RWPE2 (cell line): ENCODE results near the gene R3HDM2.
A peak's percentile ranks its signal among the peaks of the same experiment; 100 is the strongest.

Experiments used
- ATAC-seq: fragments of 200-7000 bp; cut with Tn5 transposase; 3 replicates; pipeline ENCODE4 v1.9.1; 2021; ENCODE audit warnings: low read depth
- DNase-seq: peaks from one replicate; pipeline ENCODE4 v3.0.0-alpha.2; 2020; ENCODE audit warnings: low spot score
- H3K27ac ChIP-seq: fragments of 450-650 bp; 2 replicates; pipeline ENCODE4 v1.5.1; 2017; ENCODE audit warnings: mild to moderate bottlenecking; ENCODE audit not compliant: poor library complexity, severe bottlenecking
- H3K27me3 ChIP-seq: fragments of 250-450 bp; sonication (Bioruptor Pico); 2 replicates; pipeline ENCODE4 v1.5.1; 2021; ENCODE audit warnings: mild to moderate bottlenecking, moderate library complexity; ENCODE audit not compliant: insufficient read depth, poor library complexity, severe bottlenecking
- H3K36me3 ChIP-seq: fragments of 250-450 bp; sonication (Bioruptor Pico); 2 replicates; pipeline ENCODE4 v1.5.1; 2020; ENCODE audit warnings: low read depth, mild to moderate bottlenecking, moderate library complexity
- H3K4me1 ChIP-seq: fragments of 250-450 bp; sonication (Bioruptor Pico); 2 replicates; pipeline ENCODE4 v1.5.1; 2021; ENCODE audit warnings: mild to moderate bottlenecking, moderate library complexity; ENCODE audit not compliant: insufficient read depth, poor library complexity, severe bottlenecking
- H3K4me3 ChIP-seq: fragments of 250-450 bp; sonication (Bioruptor Pico); 2 replicates; pipeline ENCODE4 v1.5.1; 2021; ENCODE audit warnings: mild to moderate bottlenecking, moderate library complexity; ENCODE audit not compliant: severe bottlenecking
- H3K9me3 ChIP-seq: fragments of 250-450 bp; sonication (Bioruptor Pico); 2 replicates; pipeline ENCODE4 v1.5.1; 2021; ENCODE audit warnings: mild to moderate bottlenecking, moderate library complexity; ENCODE audit not compliant: severe bottlenecking
- CTCF ChIP-seq: fragments of 450-650 bp; IDR thresholded peaks from one replicate; pipeline ENCODE4 v1.5.1; 2017; ENCODE audit warnings: mild to moderate bottlenecking, moderate library complexity; ENCODE audit not compliant: poor library complexity, severe bottlenecking

R3HDM2 gene

GRCh38 chr12:57237932-57238853, 192.7 kb downstream of the R3HDM2 start:
- ATAC-seq: no peak
- Histone ChIP-seq H3K36me3 (peaks cover 18% of the 10 kb centered on the region), H3K27me3 (peaks cover 32% of the 10 kb centered on the region), H3K4me3 (peak overlapping the region; percentile 51), H3K9me3 (no peaks in the 10 kb centered on the region), H3K27ac (no peak overlapping the region), H3K4me1 (no peaks in the 10 kb centered on the region)
- no peak for TF ChIP-seq CTCF
- no peak for DNase-seq

GRCh38 chr12:57237596-57237931, 193.3 kb downstream of the R3HDM2 start:
- H3K27me3 ChIP-seq: peaks cover 32% of the 10 kb centered on the region
- H3K27ac ChIP-seq: no peak overlapping the region
- H3K4me3 ChIP-seq: no peak overlapping the region

GRCh38 chr12:57236925-57237595, 193.8 kb downstream of the R3HDM2 start:
- Histone ChIP-seq H3K9me3 (no peaks in the 10 kb centered on the region), H3K4me3 (no peak overlapping the region), H3K4me1 (no peaks in the 10 kb centered on the region), H3K27me3 (peaks cover 28% of the 10 kb centered on the region), H3K27ac (no peak overlapping the region), H3K36me3 (peaks cover 29% of the 10 kb centered on the region)
- ATAC-seq: peak; percentile 7; the same call in 2 of the 3 replicates
- DNase-seq: no peak
- no peak for TF ChIP-seq CTCF

More at GRCh38 chr12:57237596-57237931, 193.3 kb downstream of the R3HDM2 start:
- ATAC-seq (no peak), DNase-seq (no peak)
- no peaks in the 10 kb centered on the region for H3K9me3 ChIP-seq
- H3K36me3 ChIP-seq: peaks cover 24% of the 10 kb centered on the region
- no peak for TF ChIP-seq CTCF
- H3K4me1 ChIP-seq: no peaks in the 10 kb centered on the region

- no peak for TF ChIP-seq CTCF
- no peak overlapping the region for H3K4me3 ChIP-seq
- DNase-seq: no peak
- H3K4me1 ChIP-seq: no peaks in the 10 kb centered on the region
- ATAC-seq: no peak
- peaks cover 36% of the 10 kb centered on the region for H3K36me3 ChIP-seq
- H3K27ac ChIP-seq: no peak overlapping the region
- H3K27me3 ChIP-seq: peaks cover 21% of the 10 kb centered on the region
- H3K9me3 ChIP-seq: no peaks in the 10 kb centered on the region
These were observed 194.5 kb downstream of the R3HDM2 start for GRCh38 chr12:57236201-57236924.
